NCI-H510A treated with DMSO at 0.1 percent for 48 hours (cell line): ENCODE measurements around the gene CADPS.
A peak's percentile ranks its signal among the peaks of the same experiment; 100 is the strongest.

Experiments
- DNase-seq: peaks from one replicate; lab custom pipeline; 2025; lab: John Stamatoyannopoulos, UW

CADPS gene

GRCh38 chr3:62686503-62687294 is 188.5 kb downstream of the CADPS start:
- DNase-seq = no peak

GRCh38 chr3:62682826-62683225 is 192.4 kb downstream of the CADPS start:
- no peak for DNase-seq

GRCh38 chr3:62679988-62680387 is 195.2 kb downstream of the CADPS start:
- DNase-seq = no peak

GRCh38 chr3:62678841-62679240 is 196.4 kb downstream of the CADPS start:
- DNase-seq = no peak

GRCh38 chr3:62677926-62678325 is 197.3 kb downstream of the CADPS start:
- DNase-seq = no peak

- no peak for DNase-seq
Measured at GRCh38 chr3:62676689-62677271, 198.4 kb downstream of the CADPS start.

GRCh38 chr3:62675492-62675891 is 199.7 kb downstream of the CADPS start:
- DNase-seq = no peak

- no peak for DNase-seq
Measured at GRCh38 chr3:62672988-62673313, 202.3 kb downstream of the CADPS start.

- no peak for DNase-seq
Measured at GRCh38 chr3:62672270-62672987, 202.8 kb downstream of the CADPS start.

- DNase-seq = no peak
Measured at GRCh38 chr3:62670351-62670750, 204.9 kb downstream of the CADPS start.

GRCh38 chr3:62669161-62669560 is 206.1 kb downstream of the CADPS start:
- DNase-seq = no peak

- DNase-seq = no peak
Measured at GRCh38 chr3:62667714-62668113, 207.5 kb downstream of the CADPS start.

- peak; percentile 53 for DNase-seq
Measured at GRCh38 chr3:62665627-62666437, 209.4 kb downstream of the CADPS start.

- no peak for DNase-seq
Measured at GRCh38 chr3:62662677-62663076, 212.5 kb downstream of the CADPS start.

- DNase-seq = no peak
Measured at GRCh38 chr3:62659660-62660059, 215.6 kb downstream of the CADPS start.

GRCh38 chr3:62655691-62656063 is 219.5 kb downstream of the CADPS start:
- no peak for DNase-seq

GRCh38 chr3:62655056-62655690 is 220.0 kb downstream of the CADPS start:
- no peak for DNase-seq

GRCh38 chr3:62653796-62654195 is 221.4 kb downstream of the CADPS start:
- no peak for DNase-seq

- DNase-seq = no peak
Measured at GRCh38 chr3:62647711-62648110, 227.5 kb downstream of the CADPS start.

- no peak for DNase-seq
Measured at GRCh38 chr3:62644493-62644892, 230.7 kb downstream of the CADPS start.

- no peak for DNase-seq
Measured at GRCh38 chr3:62638316-62638715, 236.9 kb downstream of the CADPS start.

GRCh38 chr3:62636235-62636826 is 238.9 kb downstream of the CADPS start:
- DNase-seq = no peak
